HepG2 (cell line): ENCODE measurements around the gene CAPRIN2. TPM values are rescaled to one million over a fixed set of nuclear protein-coding genes. Genes with fewer than 3 reads are reported as not detected.

Experiments used
- ARID3A ChIP-seq: IDR thresholded peaks from 2 replicates; pipeline ENCODE4 v1.6.1; 2012; ENCODE audit warnings: low read depth, low read length, improper control_type of control experiment
- EED ChIP-seq: sonication (generic); formaldehyde crosslinking; IDR thresholded peaks from 2 replicates; pipeline ENCODE4 v1.5.0; 2020; ENCODE audit warnings: mild to moderate bottlenecking, missing genetic modification reagents
- FOXO1 ChIP-seq: sonication (generic); formaldehyde crosslinking; IDR thresholded peaks from 2 replicates; pipeline ENCODE4 v1.4.0; 2020; ENCODE audit warnings: missing genetic modification reagents
- MBNL3 ChIP-seq: fragments of 250-450 bp; sonication (Bioruptor Pico); conservative IDR thresholded peaks from 2 replicates; pipeline ENCODE4 v1.8.0; 2022; ENCODE audit warnings: mild to moderate bottlenecking, inconsistent platforms
- RBM39 ChIP-seq: fragments of 200-400 bp; formaldehyde crosslinking; IDR thresholded peaks from one replicate; pipeline ENCODE4 v1.6.1; 2018; ENCODE audit warnings: antibody characterized with exemption, mild to moderate bottlenecking, low read depth, low read length; ENCODE audit not compliant: poor library complexity, severe bottlenecking
- RORA ChIP-seq: sonication (generic); formaldehyde crosslinking; IDR thresholded peaks from 2 replicates; pipeline ENCODE4 v1.5.0; 2020; ENCODE audit warnings: mild to moderate bottlenecking, missing genetic modification reagents, moderate library complexity
- SETDB1 ChIP-seq: sonication (generic); formaldehyde crosslinking; IDR thresholded peaks from 2 replicates; pipeline ENCODE4 v1.5.1; 2020; ENCODE audit warnings: missing genetic modification reagents, mild to moderate bottlenecking, borderline replicate concordance
- SMAD1 ChIP-seq: sonication (generic); formaldehyde crosslinking; IDR thresholded peaks from 2 replicates; pipeline ENCODE4 v1.4.0; 2020; ENCODE audit warnings: missing genetic modification reagents, low read depth, mild to moderate bottlenecking, borderline replicate concordance
- SMYD3 ChIP-seq: sonication (generic); formaldehyde crosslinking; IDR thresholded peaks from 2 replicates; pipeline ENCODE4 v1.8.1; 2023; ENCODE audit warnings: mild to moderate bottlenecking, missing genetic modification reagents
- TBL1XR1 ChIP-seq: fragments of 150-350 bp; IDR thresholded peaks from 2 replicates; pipeline ENCODE4 v1.6.1; 2014; ENCODE audit warnings: borderline replicate concordance, low read length; ENCODE audit not compliant: partially characterized antibody
- ZC3H13 ChIP-seq: sonication (generic); formaldehyde crosslinking; IDR thresholded peaks from 2 replicates; pipeline ENCODE4 v1.8.1; 2023; ENCODE audit warnings: mild to moderate bottlenecking, missing genetic modification reagents, moderate library complexity
- ZC3H4 ChIP-seq: sonication (generic); formaldehyde crosslinking; IDR thresholded peaks from 2 replicates; pipeline ENCODE4 v1.4.0; 2020; ENCODE audit warnings: missing genetic modification reagents, borderline replicate concordance
- ZFAT ChIP-seq: sonication (generic); formaldehyde crosslinking; conservative IDR thresholded peaks from 2 replicates; pipeline ENCODE4 v1.8.1; 2023; ENCODE audit warnings: missing genetic modification reagents, inconsistent platforms
- ZFP36 ChIP-seq: fragments of 150-350 bp; IDR thresholded peaks from 2 replicates; pipeline ENCODE4 v1.6.1; 2018; ENCODE audit warnings: borderline replicate concordance, low read length, low read depth; ENCODE audit not compliant: partially characterized antibody
- ZFP82 ChIP-seq: sonication (generic); formaldehyde crosslinking; IDR thresholded peaks from 2 replicates; pipeline ENCODE4 v1.5.1; 2020; ENCODE audit warnings: mild to moderate bottlenecking, missing genetic modification reagents, borderline replicate concordance
- ZNF281 ChIP-seq: sonication (generic); formaldehyde crosslinking; IDR thresholded peaks from 2 replicates; pipeline ENCODE4 v1.4.0; 2020; ENCODE audit warnings: missing genetic modification reagents, borderline replicate concordance
- ZNF296 ChIP-seq: sonication (generic); formaldehyde crosslinking; conservative IDR thresholded peaks from 2 replicates; pipeline ENCODE4 v1.5.0; 2020; ENCODE audit warnings: mild to moderate bottlenecking, missing genetic modification reagents
- ZNF546 ChIP-seq: sonication (generic); formaldehyde crosslinking; conservative IDR thresholded peaks from 2 replicates; pipeline ENCODE4 v1.8.1; 2023; ENCODE audit warnings: mild to moderate bottlenecking, missing genetic modification reagents
- ZNF572 ChIP-seq: sonication (generic); formaldehyde crosslinking; IDR thresholded peaks from 2 replicates; pipeline ENCODE4 v1.5.1; 2020; ENCODE audit warnings: mild to moderate bottlenecking, missing genetic modification reagents
- ZNF644 ChIP-seq: IDR thresholded peaks from 2 replicates; pipeline ENCODE4 v1.6.1; 2016; ENCODE audit warnings: low read depth
- ZNF674 ChIP-seq: sonication (generic); formaldehyde crosslinking; IDR thresholded peaks from 2 replicates; pipeline ENCODE4 v1.5.0; 2020; ENCODE audit warnings: low read depth, mild to moderate bottlenecking, missing genetic modification reagents
- ZNF704 ChIP-seq: sonication (generic); formaldehyde crosslinking; IDR thresholded peaks from 2 replicates; pipeline ENCODE4 v1.8.1; 2023; ENCODE audit warnings: mild to moderate bottlenecking, inconsistent platforms, moderate library complexity, missing genetic modification reagents, borderline replicate concordance
- polyA plus RNA-seq, 8 experiments: library from polyadenylated mRNA; depleted of rRNA in 3 of 8; stranded (reverse) in 7 of 8; unstranded in 1 of 8; fragments of >200 nt; fragmentation: Illumina TruSeq in 4 of 8; extraction: Trizol in 4 of 8; gene quantifications; 2 replicates each; pipeline versions ENCODE4 v1.2.1 to v1.2.3, GENCODE V29; 2011 to 2016; ENCODE audit warnings: low read depth in 4 of 8, missing spikeins in 1 of 8, mixed read lengths in 1 of 8; ENCODE audit not compliant: insufficient read depth in 1 of 8
- total RNA-seq, 5 experiments: library from RNA; depleted of rRNA; stranded (reverse); fragments of >200 nt; fragmentation: Illumina TruSeq; extraction: Trizol; gene quantifications; 2 replicates each; pipeline ENCODE4 v1.2.3, GENCODE V29; 2016; ENCODE audit warnings: low read depth in 1 of 5
- TF ChIP-seq, protein P1 (sequence below), 2 experiments: fragments of 450-650 bp in 1 of 2; sonication (generic) in 1 of 2; formaldehyde crosslinking; IDR thresholded peaks; 2 replicates each; pipeline versions ENCODE4 v1.5.0 to v1.8.0; 2020 to 2022; ENCODE audit warnings: mild to moderate bottlenecking in 1 of 2, missing genetic modification reagents in 1 of 2

The CAPRIN2 gene
- total and polyA plus RNA-seq, 2 of the 13 experiments (the other 11 are each of a cell fraction or from before 2014, with no cell fraction given): 21.7 to 30.6 TPM

DNA sequence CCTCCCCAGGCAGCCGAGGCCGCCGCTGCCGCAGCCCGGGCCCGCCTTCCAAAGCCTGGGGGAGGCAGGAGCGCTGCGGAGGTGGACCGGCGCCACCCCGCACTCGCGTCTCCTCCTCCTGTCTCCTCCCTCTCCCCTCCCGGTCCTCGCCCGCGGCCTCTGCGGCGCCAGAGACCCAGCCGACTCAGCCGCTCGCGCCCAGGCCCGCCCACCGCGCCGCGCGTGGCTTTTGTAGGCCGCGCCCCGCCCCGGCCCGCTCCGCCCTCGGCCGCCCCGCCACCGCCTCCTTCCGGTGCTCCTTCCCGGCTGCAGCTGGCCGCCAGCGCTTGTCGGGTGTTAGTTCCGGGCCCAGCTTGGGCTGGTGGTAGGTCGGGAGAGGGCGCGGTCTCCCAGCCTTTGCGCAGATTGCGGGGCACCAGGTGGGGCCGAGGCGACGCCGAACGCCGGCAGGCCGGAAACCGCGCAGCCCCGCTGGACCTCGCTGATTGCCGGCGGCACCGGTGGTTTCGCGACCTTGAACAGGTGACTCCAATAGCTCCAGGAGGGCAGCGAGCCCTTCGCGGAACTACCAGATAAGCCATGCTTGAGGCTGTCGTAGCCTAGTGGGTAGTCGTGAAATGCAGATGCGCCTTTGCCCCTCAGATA, at the start of gene CAPRIN2 (continued):
- TF ChIP-seq SMYD3 (CRISPR knock-in tag) (peak; percentile 69; the same call in 1 of the 2 replicates), RORA (CRISPR knock-in tag) (no peak), MBNL3 (CRISPR knock-in tag) (no peak), ZNF644 (peak; percentile 58; the same call in 1 of the 2 replicates), SMAD1 (CRISPR knock-in tag) (peak; percentile 89; the same call in 1 of the 2 replicates), ZNF281 (CRISPR knock-in tag) (peak; percentile 12; the same call in 1 of the 2 replicates), ZFAT (CRISPR knock-in tag) (no peak), SETDB1 (CRISPR knock-in tag) (no peak), ZNF704 (CRISPR knock-in tag) (no peak), RBM39 (no peak), ZC3H4 (CRISPR knock-in tag) (no peak), ZFP36 (no peak), ZNF572 (CRISPR knock-in tag) (peak; percentile 65; the same call in 1 of the 2 replicates), EED (CRISPR knock-in tag) (no peak; the same call in 1 of the 2 replicates), ZNF674 (CRISPR knock-in tag) (no peak), ZNF546 (CRISPR knock-in tag) (no peak), ARID3A (no peak), ZNF296 (CRISPR knock-in tag) (0 out of 2 replicates have a peak, but pooled peaks have one; percentile 60), FOXO1 (0 out of 2 replicates have a peak, but pooled peaks have one; percentile 3), ZFP82 (0 out of 2 replicates have a peak, but pooled peaks have one; percentile 54), ZC3H13 (CRISPR knock-in tag) (peak; percentile 46; the same call in 1 of the 2 replicates), TBL1XR1 (no peak)
- TF ChIP-seq, protein P1, sequence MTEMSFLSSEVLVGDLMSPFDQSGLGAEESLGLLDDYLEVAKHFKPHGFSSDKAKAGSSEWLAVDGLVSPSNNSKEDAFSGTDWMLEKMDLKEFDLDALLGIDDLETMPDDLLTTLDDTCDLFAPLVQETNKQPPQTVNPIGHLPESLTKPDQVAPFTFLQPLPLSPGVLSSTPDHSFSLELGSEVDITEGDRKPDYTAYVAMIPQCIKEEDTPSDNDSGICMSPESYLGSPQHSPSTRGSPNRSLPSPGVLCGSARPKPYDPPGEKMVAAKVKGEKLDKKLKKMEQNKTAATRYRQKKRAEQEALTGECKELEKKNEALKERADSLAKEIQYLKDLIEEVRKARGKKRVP (CRISPR knock-in tag; IDR thresholded peaks at IDR 0.05): peak in 1 of 2 experiments; percentile 56; a peak in 1 of 4 replicates
